ENCODE data around the gene ZNF391. TPM values are rescaled to one million over a fixed set of nuclear protein-coding genes. Genes with fewer than 3 reads are reported as not detected.

Gene ZNF391
- total and polyA plus RNA-seq, 7 donors, result 0.14 to 0.81 (median 0.32) TPM

DNA sequence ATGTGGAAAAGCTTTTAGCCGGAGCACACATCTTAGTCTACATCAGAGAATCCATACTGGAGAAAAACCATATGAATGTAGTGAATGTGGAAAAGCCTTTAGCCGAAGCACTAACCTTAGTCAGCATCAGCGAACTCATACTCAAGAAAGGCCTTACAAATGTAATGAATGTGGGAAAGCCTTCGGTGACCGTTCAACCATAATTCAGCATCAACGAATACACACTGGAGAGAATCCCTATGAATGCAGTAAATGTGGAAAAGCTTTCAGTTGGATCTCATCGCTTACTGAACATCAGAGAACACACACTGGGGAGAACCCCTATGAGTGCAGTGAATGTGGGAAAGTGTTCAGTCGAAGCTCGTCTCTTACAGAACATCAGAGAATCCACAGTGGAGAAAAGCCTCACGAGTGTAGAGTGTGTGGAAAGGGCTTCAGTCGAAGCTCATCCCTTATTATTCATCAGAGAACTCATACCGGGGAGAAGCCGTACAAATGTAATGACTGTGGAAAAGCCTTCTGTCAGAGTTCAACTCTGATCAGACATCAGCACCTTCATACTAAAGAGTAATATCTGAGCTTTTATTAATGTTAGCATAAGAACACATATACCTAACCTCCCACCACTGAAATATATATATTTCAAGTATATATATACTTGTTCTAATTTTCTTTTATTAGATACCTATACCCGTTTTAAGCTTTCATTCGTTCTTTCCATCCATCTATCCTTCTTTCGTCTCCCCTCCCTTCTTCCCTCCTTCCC is 12.5 kb downstream of the ZNF391 start:
- no peaks in the 10 kb centered on the region for H3K4me1 ChIP-seq
- no peak for DNase-seq
- H3K4me3 ChIP-seq, result no peak overlapping the region
- WGBS, 3 donors, result 96 to 97% (median 96%) methylated on average over 16 of the region's 16 CpGs
- H3K27me3 ChIP-seq (ENCODE audit: insufficient read depth in 3 of 3, low read length in 2 of 3), result no peaks in the 10 kb centered on the region
- intact Hi-C loops (cut with DNase I), result no loop called here
- TF ChIP-seq, protein P1, sequence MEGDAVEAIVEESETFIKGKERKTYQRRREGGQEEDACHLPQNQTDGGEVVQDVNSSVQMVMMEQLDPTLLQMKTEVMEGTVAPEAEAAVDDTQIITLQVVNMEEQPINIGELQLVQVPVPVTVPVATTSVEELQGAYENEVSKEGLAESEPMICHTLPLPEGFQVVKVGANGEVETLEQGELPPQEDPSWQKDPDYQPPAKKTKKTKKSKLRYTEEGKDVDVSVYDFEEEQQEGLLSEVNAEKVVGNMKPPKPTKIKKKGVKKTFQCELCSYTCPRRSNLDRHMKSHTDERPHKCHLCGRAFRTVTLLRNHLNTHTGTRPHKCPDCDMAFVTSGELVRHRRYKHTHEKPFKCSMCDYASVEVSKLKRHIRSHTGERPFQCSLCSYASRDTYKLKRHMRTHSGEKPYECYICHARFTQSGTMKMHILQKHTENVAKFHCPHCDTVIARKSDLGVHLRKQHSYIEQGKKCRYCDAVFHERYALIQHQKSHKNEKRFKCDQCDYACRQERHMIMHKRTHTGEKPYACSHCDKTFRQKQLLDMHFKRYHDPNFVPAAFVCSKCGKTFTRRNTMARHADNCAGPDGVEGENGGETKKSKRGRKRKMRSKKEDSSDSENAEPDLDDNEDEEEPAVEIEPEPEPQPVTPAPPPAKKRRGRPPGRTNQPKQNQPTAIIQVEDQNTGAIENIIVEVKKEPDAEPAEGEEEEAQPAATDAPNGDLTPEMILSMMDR (IDR thresholded peaks at IDR 0.05), result no peak
- ATAC-seq, result no peak
- H3K9me3 ChIP-seq, result peaks cover 25% of the 10 kb centered on the region
- peaks cover 0 to 6% of the 10 kb centered on the region in 2 donors for H3K36me3 ChIP-seq (ENCODE audit: insufficient read depth in 1 of 2, low read depth in 1 of 2)
- no peak overlapping the region for H3K27ac ChIP-seq

DNA sequence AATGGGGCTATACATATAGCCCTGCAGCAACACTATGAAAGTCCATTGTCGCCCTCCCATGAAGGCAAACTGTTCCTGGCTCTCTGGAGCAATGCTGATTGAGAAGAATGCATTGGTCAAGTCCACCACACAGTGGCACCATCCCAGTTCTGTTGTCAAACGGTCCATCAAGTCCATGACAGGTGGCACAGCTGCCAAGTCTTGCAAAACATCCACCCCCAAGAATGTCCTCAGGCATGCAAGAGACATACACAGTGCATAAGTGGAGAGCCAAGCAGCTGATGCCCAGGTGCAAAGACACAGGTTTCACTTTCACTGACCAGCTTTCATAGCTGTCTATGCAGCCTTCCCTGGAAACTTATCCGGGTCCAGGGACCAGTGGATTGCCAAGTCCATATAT is 17.5 kb downstream of the ZNF391 start:
- H3K36me3 ChIP-seq (ENCODE audit: insufficient read depth in 1 of 2, low read depth in 1 of 2), result peaks cover 0 to 3% of the 10 kb centered on the region in 2 donors
- peaks cover 9% of the 10 kb centered on the region for H3K9me3 ChIP-seq
- 60 to 70% (median 63%) methylated on average over 3 of the region's 3 CpGs for WGBS, 3 donors
- no peaks in the 10 kb centered on the region for H3K4me1 ChIP-seq
- no peaks in the 10 kb centered on the region for H3K27me3 ChIP-seq (ENCODE audit: insufficient read depth in 3 of 3, low read length in 2 of 3)
- intact Hi-C loops (cut with DNase I), result no loop called here
- no peak overlapping the region for H3K27ac ChIP-seq
- TF ChIP-seq, protein P1 (IDR thresholded peaks at IDR 0.05), result no peak
- no peak for DNase-seq
- H3K4me3 ChIP-seq, result no peak overlapping the region
- ATAC-seq, result no peak

DNA sequence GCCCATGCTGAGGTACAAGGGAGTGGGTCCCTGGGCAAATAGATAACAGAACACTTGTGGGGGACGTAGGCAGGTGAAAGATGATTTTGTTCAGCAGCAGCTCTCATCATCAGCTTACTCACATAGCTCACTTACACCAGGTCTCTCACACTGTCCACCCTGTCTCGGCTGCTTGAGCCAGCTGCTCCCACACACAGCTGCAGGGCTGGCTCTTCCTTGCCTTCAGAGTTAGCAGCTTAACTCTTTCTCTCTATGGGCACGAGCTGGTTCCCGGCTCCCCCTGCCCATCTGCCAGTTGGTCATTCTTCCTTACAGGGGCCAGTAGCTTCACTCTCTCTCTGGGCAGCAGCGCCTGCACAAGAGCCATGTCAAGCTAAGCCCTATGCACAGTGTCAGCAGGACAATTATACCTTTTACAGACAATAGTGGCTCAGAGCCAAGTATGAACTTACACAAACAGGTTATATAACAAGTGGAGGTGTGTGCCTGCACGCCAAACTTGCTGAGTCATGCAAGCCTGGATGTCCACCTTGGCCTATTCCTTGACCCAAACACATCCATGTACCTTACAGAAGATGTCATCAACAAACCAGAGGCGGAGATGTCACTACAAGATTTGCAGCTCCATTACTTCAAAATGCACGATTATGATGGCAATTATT is 18.7 kb downstream of the ZNF391 start:
- H3K9me3 ChIP-seq, result no peaks in the 10 kb centered on the region
- 59 to 67% (median 62%) methylated on average over 8 of the region's 8 CpGs for WGBS, 3 donors
- no peaks in the 10 kb centered on the region for H3K4me1 ChIP-seq
- H3K27me3 ChIP-seq (ENCODE audit: insufficient read depth in 3 of 3, low read length in 2 of 3), result no peaks in the 10 kb centered on the region
- intact Hi-C loops (cut with DNase I), result no loop called here
- TF ChIP-seq, protein P1 (IDR thresholded peaks at IDR 0.05), result no peak
- no peak for DNase-seq
- H3K27ac ChIP-seq, result no peak overlapping the region
- H3K36me3 ChIP-seq (ENCODE audit: insufficient read depth in 1 of 2, low read depth in 1 of 2), result no peaks in the 10 kb centered on the region
- no peak for ATAC-seq
- no peak overlapping the region for H3K4me3 ChIP-seq

DNA sequence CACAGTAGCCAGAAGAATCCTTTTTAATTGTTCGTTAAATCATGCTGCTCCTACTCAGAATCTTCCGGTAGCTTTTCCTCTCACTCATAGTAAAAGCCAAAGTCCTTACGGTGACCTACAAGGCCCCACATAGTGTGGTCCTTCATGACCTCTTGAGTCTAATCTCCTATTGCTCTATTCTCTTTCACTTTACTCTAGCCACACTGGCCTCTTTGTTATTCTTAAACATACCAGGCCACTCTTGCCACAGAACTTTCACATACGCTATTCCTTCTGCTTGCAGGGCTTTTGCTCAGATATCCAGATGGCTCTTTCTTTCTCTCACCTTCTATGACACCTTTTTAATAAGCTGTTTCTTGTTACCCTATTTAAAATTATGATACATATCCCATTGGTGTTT is 25.7 kb downstream of the ZNF391 start:
- intact Hi-C loops (cut with DNase I), result no loop called here
- H3K4me1 ChIP-seq, result no peaks in the 10 kb centered on the region
- DNase-seq (no peak), ATAC-seq (no peak)
- H3K27ac ChIP-seq, result no peak overlapping the region
- 91 to 95% (median 95%) methylated on average over 4 of the region's 4 CpGs for WGBS, 3 donors
- H3K36me3 ChIP-seq (ENCODE audit: insufficient read depth in 1 of 2, low read depth in 1 of 2), result no peaks in the 10 kb centered on the region
- TF ChIP-seq, protein P1 (IDR thresholded peaks at IDR 0.05), result no peak
- no peaks in the 10 kb centered on the region for H3K27me3 ChIP-seq (ENCODE audit: insufficient read depth in 3 of 3, low read length in 2 of 3)
- H3K9me3 ChIP-seq, result no peaks in the 10 kb centered on the region
- H3K4me3 ChIP-seq, result no peak overlapping the region
